CD4-positive, alpha-beta T cell (primary cell): ENCODE results near the gene RABGEF1. TPM values are rescaled to one million over a fixed set of nuclear protein-coding genes. Genes with fewer than 3 reads are reported as not detected.
"Not testable (repeated sequence)": the region's sequence is repeated elsewhere in the genome, so short reads cannot be mapped to it uniquely, and the experiment has no call there.

Experiments used
- ATAC-seq: fragments of 200-7000 bp; cut with Tn5 transposase; one replicate; pipeline ENCODE4 v1.10.0; 2022; ENCODE audit warnings: mild to moderate bottlenecking; ENCODE audit not compliant: poor library complexity
- CTCF ChIA-PET: fragments of 350-600 bp; sonication (Branson Sonifier 250); formaldehyde crosslinking; loops from one replicate; lab custom pipeline; 2021; ENCODE audit warnings: antibody characterized with exemption, inconsistent platforms; lab: Charles Lee
- POLR2A ChIA-PET: fragments of 350-600 bp; sonication (Branson Sonifier 250); formaldehyde crosslinking; loops from one replicate; lab custom pipeline; 2021; ENCODE audit warnings: antibody characterized with exemption, inconsistent platforms; lab: Charles Lee
- DNase-seq, 14 experiments: peaks; one replicate each; pipeline ENCODE4 v3.0.0-alpha.2; 2013 to 2020; ENCODE audit warnings: mixed read lengths in 2 of 14
- H3K27ac ChIP-seq, 2 donors: one replicate each; pipeline versions ENCODE4 v1.5.1 to v1.7.0; 2013; ENCODE audit warnings: low read length in 2 of 2, low read depth in 1 of 2, mild to moderate bottlenecking in 1 of 2
- H3K27me3 ChIP-seq, 2 experiments: 1 replicate in 1 of 2; 2 replicates in 1 of 2; pipeline versions ENCODE4 v1.6.1 to v1.7.0; 2013; ENCODE audit warnings: low read length in 2 of 2, control low read depth in 1 of 2, mild to moderate bottlenecking in 1 of 2, moderate library complexity in 1 of 2; ENCODE audit not compliant: insufficient read depth in 2 of 2, control insufficient read depth in 1 of 2
- H3K36me3 ChIP-seq: one replicate; pipeline ENCODE4 v1.6.1; 2013; ENCODE audit warnings: low read length, control low read depth; ENCODE audit not compliant: insufficient read depth
- H3K4me1 ChIP-seq: one replicate; pipeline ENCODE4 v1.6.1; 2013; ENCODE audit warnings: low read length, control low read depth; ENCODE audit not compliant: insufficient read depth
- H3K4me3 ChIP-seq: one replicate; pipeline ENCODE4 v1.5.1; 2013; ENCODE audit warnings: mild to moderate bottlenecking, low read length, moderate library complexity
- H3K9me3 ChIP-seq, 2 experiments: 1 replicate in 1 of 2; 2 replicates in 1 of 2; pipeline versions ENCODE4 v1.6.1 to v1.7.0; 2013; ENCODE audit warnings: low read length in 2 of 2, mild to moderate bottlenecking in 2 of 2, control low read depth in 1 of 2, moderate library complexity in 1 of 2; ENCODE audit not compliant: control insufficient read depth in 1 of 2, insufficient read depth in 1 of 2
- H3K27ac Mint-ChIP-seq: one replicate; pipeline ENCODE4 v1.8.0; 2020; ENCODE audit warnings: mixed read lengths
- H3K27me3 Mint-ChIP-seq: one replicate; pipeline ENCODE4 v1.8.0; 2021; ENCODE audit warnings: mixed read lengths
- H3K36me3 Mint-ChIP-seq: one replicate; pipeline ENCODE4 v1.8.0; 2021; ENCODE audit warnings: low read depth, mixed read lengths
- H3K4me1 Mint-ChIP-seq: one replicate; pipeline ENCODE4 v1.8.0; 2021; ENCODE audit warnings: low read depth, mixed read lengths
- H3K4me3 Mint-ChIP-seq: one replicate; pipeline ENCODE4 v1.8.0; 2020; ENCODE audit warnings: mild to moderate bottlenecking, mixed read lengths
- H3K9me3 Mint-ChIP-seq: one replicate; pipeline ENCODE4 v1.8.0; 2020; ENCODE audit warnings: mixed read lengths
- intact Hi-C, 2 experiments: fragments of 100-400 bp; cut with DNase I in 1 of 2; cut with micrococcal nuclease in 1 of 2; formaldehyde crosslinking; loops; one replicate each; pipeline versions ENCODE4 v1.15.1 to v1.9.0; 2023 to 2025; cut with DNase I, micrococcal nuclease
- total RNA-seq, 174 experiments: library from RNA in 2 of 174; stranded (reverse) in 2 of 174; gene quantifications; one replicate each; pipeline ENCODE4 v1.2.3 and lab custom pipeline; 2021 to 2026
- TF ChIP-seq, protein P1 (sequence below): fragments of 200-600 bp; IDR thresholded peaks from one replicate; pipeline ENCODE4 v1.8.0; 2022; ENCODE audit warnings: antibody characterized with exemption, mild to moderate bottlenecking

RABGEF1 gene
- total RNA-seq, 2 experiments from 2014 or later = 18.9 to 20.1 TPM

GRCh38 chr7:66844552-66845378, 104.2 kb downstream of the RABGEF1 start:
- ChIA-PET POLR2A (interaction anchor here (0.7 to 2.8 kb wide), 27 partner anchors 9 to 1942 kb away, joined by 3 to 71 read pairs (median 6); partner anchors contain the start of genes CRCP, ERV3-1, GUSB and KCTD7), CTCF (interaction anchor here (0.6 to 1.4 kb wide), 6 partner anchors 75 to 431 kb away, joined by 3 to 5 read pairs (median 3); partner anchors contain the start of gene TMEM248)
- peak; percentile 89 for ATAC-seq
- peaks cover 24% of the 10 kb centered on the region for H3K4me1 Mint-ChIP-seq
- peak; percentile 98 to 100 (median 99) for DNase-seq
- TF ChIP-seq, protein P1, sequence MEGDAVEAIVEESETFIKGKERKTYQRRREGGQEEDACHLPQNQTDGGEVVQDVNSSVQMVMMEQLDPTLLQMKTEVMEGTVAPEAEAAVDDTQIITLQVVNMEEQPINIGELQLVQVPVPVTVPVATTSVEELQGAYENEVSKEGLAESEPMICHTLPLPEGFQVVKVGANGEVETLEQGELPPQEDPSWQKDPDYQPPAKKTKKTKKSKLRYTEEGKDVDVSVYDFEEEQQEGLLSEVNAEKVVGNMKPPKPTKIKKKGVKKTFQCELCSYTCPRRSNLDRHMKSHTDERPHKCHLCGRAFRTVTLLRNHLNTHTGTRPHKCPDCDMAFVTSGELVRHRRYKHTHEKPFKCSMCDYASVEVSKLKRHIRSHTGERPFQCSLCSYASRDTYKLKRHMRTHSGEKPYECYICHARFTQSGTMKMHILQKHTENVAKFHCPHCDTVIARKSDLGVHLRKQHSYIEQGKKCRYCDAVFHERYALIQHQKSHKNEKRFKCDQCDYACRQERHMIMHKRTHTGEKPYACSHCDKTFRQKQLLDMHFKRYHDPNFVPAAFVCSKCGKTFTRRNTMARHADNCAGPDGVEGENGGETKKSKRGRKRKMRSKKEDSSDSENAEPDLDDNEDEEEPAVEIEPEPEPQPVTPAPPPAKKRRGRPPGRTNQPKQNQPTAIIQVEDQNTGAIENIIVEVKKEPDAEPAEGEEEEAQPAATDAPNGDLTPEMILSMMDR = peak; percentile 37
- peak overlapping the region; percentile 99 for H3K4me3 ChIP-seq
- peaks cover 11% of the 10 kb centered on the region for H3K36me3 Mint-ChIP-seq
- H3K4me1 ChIP-seq = peaks cover 21% of the 10 kb centered on the region
- peaks cover 3% of the 10 kb centered on the region for H3K27me3 Mint-ChIP-seq
- no peaks in the 10 kb centered on the region for H3K36me3 ChIP-seq
- H3K9me3 ChIP-seq = no peaks in the 10 kb centered on the region
- peak overlapping the region; percentile 97 for H3K27ac Mint-ChIP-seq
- intact Hi-C loops = loop anchor here (1.0 to 10.0 kb wide), 10 partner anchors 74 to 460 kb away; partner anchors contain the start of genes RABGEF1 (in 2 of the 2), SBDS (in 1 of the 2), TMEM248 (in 1 of the 2) and TYW1 (in 1 of the 2)
- H3K27ac ChIP-seq = peak overlapping the region; percentile 98 to 100
- no peaks in the 10 kb centered on the region for H3K27me3 ChIP-seq
- H3K9me3 Mint-ChIP-seq = no peaks in the 10 kb centered on the region
- H3K4me3 Mint-ChIP-seq = peak overlapping the region; percentile 96

DNA sequence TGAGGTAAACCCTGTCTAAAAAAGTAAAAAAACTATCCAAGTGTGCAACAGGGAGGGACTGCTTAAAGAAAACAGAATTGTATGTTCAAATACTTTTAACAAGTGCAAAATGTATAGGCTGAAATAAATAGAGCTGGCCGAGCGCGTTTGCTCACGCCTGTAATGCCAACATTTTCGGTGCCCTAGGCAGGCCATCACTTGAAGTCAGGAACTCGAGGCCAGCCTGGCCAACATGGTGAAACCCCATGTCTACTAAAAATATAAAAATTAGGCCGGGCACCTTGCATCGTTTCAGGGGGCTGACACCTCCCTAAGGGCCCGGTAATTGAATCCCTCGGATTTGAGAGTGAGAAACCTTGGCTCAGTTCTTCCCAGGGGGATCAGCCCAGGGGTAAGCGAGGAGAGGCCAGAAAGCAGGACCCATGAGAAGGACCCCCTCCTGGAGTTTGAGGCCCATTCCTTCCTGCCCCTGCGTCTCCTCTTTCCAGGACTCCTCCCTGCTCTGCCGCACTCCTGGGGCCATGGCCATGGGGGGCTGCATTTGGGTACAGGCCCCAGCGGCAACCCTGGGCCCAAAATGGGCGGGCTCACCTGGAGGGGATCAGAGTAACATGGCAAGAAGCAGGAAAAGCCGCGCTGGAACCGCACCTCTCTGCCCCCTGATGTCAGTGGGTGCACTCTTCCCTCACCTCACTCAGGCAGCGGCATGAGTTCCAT, 105.0 kb downstream of the RABGEF1 start:
- CTCF ChIA-PET = interaction anchor here (0.7 to 1.3 kb wide), 3 partner anchors 76 to 432 kb away, joined by 3 read pairs; partner anchors contain the start of gene TMEM248
- Histone ChIP-seq H3K4me3 (peak overlapping the region; percentile 99), H3K4me1 (peaks cover 21% of the 10 kb centered on the region), H3K9me3 (no peaks in the 10 kb centered on the region), H3K36me3 (no peaks in the 10 kb centered on the region), H3K27me3 (no peaks in the 10 kb centered on the region), H3K27ac (peak overlapping the region; percentile 98 to 100)
- peak overlapping the region; percentile 96 for H3K4me3 Mint-ChIP-seq
- peak overlapping the region; percentile 97 for H3K27ac Mint-ChIP-seq
- POLR2A ChIA-PET = interaction anchor here (0.7 to 2.8 kb wide), 20 partner anchors 8 to 864 kb away, joined by 3 to 71 read pairs (median 8); partner anchors contain the start of genes GUSB, KCTD7, RABGEF1 and SBDS
- H3K4me1 Mint-ChIP-seq = peaks cover 24% of the 10 kb centered on the region
- peaks cover 3% of the 10 kb centered on the region for H3K27me3 Mint-ChIP-seq
- no peak for ATAC-seq
- peak in 1 of 14 experiments; percentile 36 for DNase-seq
- no peaks in the 10 kb centered on the region for H3K9me3 Mint-ChIP-seq
- TF ChIP-seq, protein P1 = no peak
- intact Hi-C loops = loop anchor here (2.0 to 10.0 kb wide), 6 partner anchors 73 to 459 kb away; partner anchors contain the start of genes SBDS (in 1 of the 2), TMEM248 (in 1 of the 2) and TYW1 (in 1 of the 2)
- peaks cover 11% of the 10 kb centered on the region for H3K36me3 Mint-ChIP-seq

DNA sequence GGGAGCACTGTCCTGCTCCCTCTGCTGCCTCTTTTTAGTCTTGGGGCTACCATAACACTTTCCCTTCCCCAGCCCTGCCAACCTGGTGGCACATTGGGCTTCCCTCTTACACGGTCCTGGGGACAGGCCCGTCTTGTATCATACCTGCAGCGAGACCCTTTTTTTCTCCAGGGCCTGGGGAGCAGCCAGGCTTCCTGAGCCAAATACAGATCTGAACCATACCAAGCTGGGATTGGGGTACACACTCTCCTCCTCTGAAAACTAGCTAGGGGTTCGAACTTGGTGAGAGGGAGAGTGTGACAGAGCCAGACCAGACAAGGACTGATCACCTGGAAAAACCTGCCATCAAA, 105.5 kb downstream of the RABGEF1 start:
- H3K27me3 Mint-ChIP-seq, H3K27me3 ChIP-seq, DNase-seq, ATAC-seq, POLR2A ChIA-PET, H3K9me3 ChIP-seq, H3K4me3 ChIP-seq, H3K9me3 Mint-ChIP-seq, H3K36me3 ChIP-seq, CTCF ChIA-PET: not testable (repeated sequence)
- intact Hi-C loops = loop anchor here (5.0 to 10.0 kb wide), 3 partner anchors 149 to 459 kb away; partner anchors contain the start of genes SBDS (in 1 of the 2) and TYW1 (in 1 of the 2)
- H3K27ac ChIP-seq = peak overlapping the region in 1 of 2 donors; percentile 100
- peak overlapping the region; percentile 70 for H3K4me3 Mint-ChIP-seq
- H3K4me1 ChIP-seq = peaks cover 21% of the 10 kb centered on the region
- H3K27ac Mint-ChIP-seq = peak overlapping the region; percentile 97
- H3K4me1 Mint-ChIP-seq = peaks cover 24% of the 10 kb centered on the region
- peaks cover 11% of the 10 kb centered on the region for H3K36me3 Mint-ChIP-seq

DNA sequence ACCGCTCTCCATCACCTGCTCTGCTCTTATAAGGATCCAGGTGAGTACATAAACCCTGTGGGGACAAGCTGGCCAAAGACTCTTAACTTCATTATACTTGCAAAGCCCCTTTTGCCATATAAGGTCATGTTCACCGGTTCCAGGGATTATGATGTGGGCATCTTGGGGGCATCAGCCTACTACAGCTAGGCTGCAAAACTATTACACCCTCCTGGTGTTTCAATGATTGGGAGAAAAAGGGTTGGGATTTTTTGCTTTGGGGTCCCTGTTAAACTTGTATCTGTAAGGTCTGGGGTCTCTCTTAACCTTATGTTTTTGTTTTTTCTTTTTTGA, 107.0 kb downstream of the RABGEF1 start:
- H3K27me3 ChIP-seq, H3K4me3 ChIP-seq, H3K4me3 Mint-ChIP-seq, H3K27ac ChIP-seq, ATAC-seq, H3K36me3 ChIP-seq, H3K9me3 ChIP-seq, CTCF ChIA-PET, H3K9me3 Mint-ChIP-seq, H3K27me3 Mint-ChIP-seq, POLR2A ChIA-PET, DNase-seq: not testable (repeated sequence)
- H3K4me1 Mint-ChIP-seq = peaks cover 24% of the 10 kb centered on the region
- intact Hi-C loops = loop anchor here (5.0 to 10.0 kb wide), 3 partner anchors 147 to 457 kb away; partner anchors contain the start of genes SBDS (in 1 of the 2) and TYW1 (in 1 of the 2)
- H3K36me3 Mint-ChIP-seq = peaks cover 12% of the 10 kb centered on the region
- peak overlapping the region; percentile 71 for H3K27ac Mint-ChIP-seq
- H3K4me1 ChIP-seq = peaks cover 21% of the 10 kb centered on the region
